Occipital lobe (tissue), 2 donors: ENCODE measurements around the gene SLC35B2. TPM values are rescaled to one million over a fixed set of nuclear protein-coding genes. Genes with fewer than 3 reads are reported as not detected.

Source experiments
- DNase-seq: peaks from one replicate; lab custom pipeline; 2025; lab: John Stamatoyannopoulos, UW
- total RNA-seq: library from RNA; depleted of rRNA; stranded (reverse); fragments of >200 nt; gene quantifications from one replicate; pipeline ENCODE4 v1.2.3, GENCODE V29; 2014

Gene SLC35B2
- total RNA-seq, 1 donor from 2014 or later = 33.1 TPM

DNA sequence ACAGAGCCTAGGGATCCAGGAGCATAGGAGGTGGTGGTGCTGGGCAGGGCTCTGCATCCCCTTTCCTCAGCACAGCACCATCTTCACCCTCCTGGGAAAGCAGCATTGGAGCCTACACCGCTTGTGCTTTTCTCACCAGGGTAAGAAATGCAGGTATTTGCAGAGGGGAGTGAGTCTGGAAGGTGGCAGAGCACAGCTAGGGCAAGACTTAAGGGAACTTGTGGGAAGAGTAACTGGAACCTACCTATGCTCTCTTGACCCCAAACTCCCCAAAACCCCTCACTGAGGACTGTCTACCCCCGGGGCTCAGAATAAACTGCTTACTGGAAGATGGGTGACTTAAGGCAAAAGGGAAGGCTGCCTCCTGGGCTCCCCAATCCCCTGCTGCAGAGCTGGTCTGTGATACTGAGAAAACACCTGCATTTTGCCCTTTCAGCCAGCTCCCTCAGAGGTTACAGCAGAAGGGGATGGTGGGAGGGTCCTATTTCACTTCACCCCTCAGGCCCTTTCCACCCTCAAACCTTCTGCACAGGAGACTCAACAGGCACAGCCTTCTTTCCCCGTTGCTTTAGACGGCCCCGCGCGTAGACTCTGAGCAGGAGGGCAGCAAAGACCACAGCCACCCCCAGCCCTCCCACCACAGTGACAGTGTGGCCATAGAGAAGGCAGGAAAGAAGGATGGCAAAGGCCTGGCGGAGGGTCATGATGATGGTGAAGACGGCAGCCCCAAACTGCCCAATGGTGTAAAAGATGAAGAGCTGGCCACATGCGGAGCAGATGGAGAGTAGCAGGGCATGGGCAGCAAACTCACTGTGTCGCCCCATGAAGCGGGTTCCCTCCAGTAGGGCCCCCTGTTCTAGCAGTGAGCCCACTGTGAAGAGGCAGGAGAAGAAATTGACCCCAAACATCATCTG is 2.9 kb downstream of the SLC35B2 start:
- no peak for DNase-seq

DNA sequence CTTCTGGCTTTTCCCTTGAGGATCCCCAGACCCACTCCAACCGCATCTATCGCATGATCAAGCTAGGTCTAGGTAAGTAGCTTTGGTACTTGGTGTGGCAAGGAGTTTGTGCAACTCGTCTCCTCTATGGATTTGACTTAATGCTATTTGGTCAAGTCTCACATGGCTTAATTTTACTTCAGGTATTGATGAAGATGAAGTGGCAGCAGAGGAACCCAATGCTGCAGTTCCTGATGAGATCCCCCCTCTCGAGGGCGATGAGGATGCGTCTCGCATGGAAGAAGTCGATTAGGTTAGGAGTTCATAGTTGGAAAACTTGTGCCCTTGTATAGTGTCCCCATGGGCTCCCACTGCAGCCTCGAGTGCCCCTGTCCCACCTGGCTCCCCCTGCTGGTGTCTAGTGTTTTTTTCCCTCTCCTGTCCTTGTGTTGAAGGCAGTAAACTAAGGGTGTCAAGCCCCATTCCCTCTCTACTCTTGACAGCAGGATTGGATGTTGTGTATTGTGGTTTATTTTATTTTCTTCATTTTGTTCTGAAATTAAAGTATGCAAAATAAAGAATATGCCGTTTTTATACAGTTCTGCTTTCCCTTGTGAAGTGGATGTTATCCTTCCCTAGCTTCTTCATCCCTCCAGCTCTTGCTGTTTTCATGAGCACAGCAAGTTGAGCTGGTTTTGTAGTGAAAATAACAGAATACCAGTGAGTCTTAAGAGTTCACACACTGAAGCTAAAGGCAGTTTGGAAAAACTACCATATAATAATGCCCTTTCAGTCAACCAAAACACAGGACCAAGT is 3.8 kb downstream of the SLC35B2 start:
- no peak for DNase-seq

- no peak for DNase-seq
Observed at GRCh38 chr6:44251576-44252524, 5.5 kb downstream of the SLC35B2 start.

DNA sequence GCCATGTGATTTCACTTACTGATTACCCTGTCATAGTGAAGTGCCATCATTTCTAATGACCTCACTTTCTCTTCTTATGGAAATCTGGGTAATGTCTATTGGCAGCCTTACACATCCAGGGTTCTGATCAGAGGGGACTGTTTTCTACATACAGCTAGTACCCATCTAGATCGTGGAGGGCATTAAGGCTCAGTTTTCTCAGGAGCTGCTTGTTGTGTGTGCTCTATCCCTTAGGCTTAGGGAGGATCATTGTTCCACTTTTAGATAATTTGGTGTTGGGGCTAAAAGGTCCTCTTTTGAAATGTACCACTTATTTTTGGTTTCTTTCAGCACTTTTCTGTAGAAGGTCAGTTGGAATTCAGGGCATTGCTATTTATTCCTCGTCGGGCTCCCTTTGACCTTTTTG is 6.6 kb downstream of the SLC35B2 start:
- no peak for DNase-seq

GRCh38 chr6:44250067-44250717 is 7.1 kb downstream of the SLC35B2 start:
- no peak for DNase-seq

DNA sequence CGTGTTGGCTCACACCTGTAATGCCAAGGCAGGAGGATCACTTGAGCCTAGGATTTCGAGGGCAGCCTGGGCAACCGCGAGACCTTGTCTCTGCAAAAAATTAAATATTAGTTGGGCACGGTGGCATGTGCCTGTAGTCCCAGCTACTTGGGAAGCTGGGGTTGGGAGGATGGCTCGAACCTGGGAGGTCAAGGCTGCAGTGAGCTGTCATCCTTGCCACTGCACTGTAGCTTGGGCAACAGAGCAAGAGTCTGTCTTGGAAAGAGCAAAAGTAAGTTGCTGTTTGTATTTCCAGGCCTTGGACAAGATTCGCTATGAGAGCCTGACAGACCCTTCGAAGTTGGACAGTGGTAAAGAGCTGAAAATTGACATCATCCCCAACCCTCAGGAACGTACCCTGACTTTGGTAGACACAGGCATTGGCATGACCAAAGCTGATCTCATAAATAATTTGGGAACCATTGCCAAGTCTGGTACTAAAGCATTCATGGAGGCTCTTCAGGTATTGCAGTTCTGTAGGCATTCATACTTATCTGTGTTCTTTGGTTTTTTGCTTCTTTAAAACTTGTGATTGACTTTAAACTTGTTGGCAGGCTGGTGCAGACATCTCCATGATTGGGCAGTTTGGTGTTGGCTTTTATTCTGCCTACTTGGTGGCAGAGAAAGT is 8.1 kb downstream of the SLC35B2 start:
- DNase-seq = no peak

DNA sequence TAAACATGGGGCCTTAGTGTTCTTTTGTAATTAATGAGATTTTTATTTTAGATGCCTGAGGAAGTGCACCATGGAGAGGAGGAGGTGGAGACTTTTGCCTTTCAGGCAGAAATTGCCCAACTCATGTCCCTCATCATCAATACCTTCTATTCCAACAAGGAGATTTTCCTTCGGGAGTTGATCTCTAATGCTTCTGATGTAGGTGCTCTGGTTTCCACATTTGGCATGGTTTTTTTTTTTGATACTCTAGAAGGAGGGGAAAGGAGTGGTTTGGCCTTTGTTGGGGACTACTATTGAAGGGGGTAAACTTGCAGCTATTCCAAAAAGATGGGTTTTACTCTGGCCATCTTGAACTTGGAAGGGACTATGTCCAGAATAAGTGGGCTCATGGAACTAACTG is 8.7 kb downstream of the SLC35B2 start:
- no peak for DNase-seq

- peak; percentile 83 for DNase-seq
Observed at GRCh38 chr6:44247338-44248302, 9.7 kb downstream of the SLC35B2 start.

GRCh38 chr6:44246663-44247337 is 10.5 kb downstream of the SLC35B2 start, which contains the start of gene HSP90AB1:
Gene HSP90AB1, plus strand, starts transcription at chr6:44247101. Its CDS starts 1,529 bp downstream, at chr6:44248630.
- peak; percentile 89 for DNase-seq

DNA sequence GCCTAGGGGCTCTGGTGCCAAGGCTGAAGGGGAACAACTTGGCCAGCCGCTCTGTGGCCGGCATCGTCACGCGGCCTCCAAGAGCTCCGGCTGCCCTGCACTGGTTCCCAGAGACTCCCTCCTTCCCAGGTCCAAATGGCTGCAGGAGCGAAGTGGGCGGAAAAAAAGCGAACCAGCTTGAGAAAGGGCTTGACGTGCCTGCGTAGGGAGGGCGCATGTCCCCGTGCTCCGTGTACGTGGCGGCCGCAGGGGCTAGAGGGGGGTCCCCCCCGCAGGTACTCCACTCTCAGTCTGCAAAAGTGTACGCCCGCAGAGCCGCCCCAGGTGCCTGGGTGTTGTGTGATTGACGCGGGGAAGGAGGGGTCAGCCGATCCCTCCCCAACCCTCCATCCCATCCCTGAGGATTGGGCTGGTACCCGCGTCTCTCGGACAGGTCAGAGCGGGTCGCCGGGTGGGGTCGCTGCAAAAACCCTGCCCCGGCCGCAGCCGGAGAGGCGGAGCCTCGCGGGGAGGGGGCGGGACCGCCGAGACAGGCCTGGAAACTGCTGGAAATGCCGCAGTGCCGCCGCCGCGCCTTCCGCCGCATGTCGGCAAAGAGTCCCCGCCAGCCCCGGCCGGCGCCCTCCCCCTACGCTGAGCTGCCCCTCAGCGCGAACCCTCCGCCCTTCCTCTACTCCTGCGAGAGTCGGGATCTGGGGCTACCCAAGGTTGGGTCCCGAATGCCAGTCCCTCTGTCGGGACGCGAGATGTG is 11.2 kb downstream of the SLC35B2 start:
- peak; percentile 80 for DNase-seq

GRCh38 chr6:44245391-44245911 is 11.9 kb downstream of the SLC35B2 start:
- no peak for DNase-seq

GRCh38 chr6:44243345-44243744 is 14.0 kb downstream of the SLC35B2 start:
- DNase-seq = no peak

GRCh38 chr6:44238687-44239350 is 18.5 kb downstream of the SLC35B2 start:
- DNase-seq = no peak

DNA sequence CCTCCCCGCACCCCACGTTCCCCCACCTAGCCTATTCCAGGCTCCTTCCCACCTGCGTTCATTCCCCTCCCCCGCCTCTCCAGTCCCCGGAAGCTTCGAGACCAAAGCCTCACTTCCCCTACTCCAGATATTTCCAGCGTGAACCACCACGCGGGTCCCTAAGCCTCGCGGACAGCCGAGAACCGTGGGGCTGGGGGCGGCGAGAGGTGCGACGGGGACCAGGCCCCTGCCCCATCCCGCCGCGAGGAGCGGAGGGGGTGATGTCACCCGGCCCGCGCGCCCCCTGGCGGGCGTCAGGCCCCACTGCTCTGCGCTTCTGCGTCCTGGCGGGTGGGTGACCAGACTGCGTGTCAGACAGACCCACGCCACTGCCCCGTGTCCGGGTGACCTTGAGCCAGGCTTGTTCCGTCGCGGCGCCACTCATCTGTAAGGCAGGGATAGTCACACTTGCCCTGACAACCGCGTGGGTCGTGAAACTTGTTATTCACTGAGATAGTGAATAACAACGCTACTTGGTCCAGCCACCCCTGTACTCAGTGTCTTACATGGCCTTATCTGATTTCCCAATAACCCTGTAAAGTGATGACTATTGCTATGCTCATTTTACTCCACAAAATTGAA is 19.4 kb downstream of the SLC35B2 start:
- DNase-seq = peak; percentile 79

DNA sequence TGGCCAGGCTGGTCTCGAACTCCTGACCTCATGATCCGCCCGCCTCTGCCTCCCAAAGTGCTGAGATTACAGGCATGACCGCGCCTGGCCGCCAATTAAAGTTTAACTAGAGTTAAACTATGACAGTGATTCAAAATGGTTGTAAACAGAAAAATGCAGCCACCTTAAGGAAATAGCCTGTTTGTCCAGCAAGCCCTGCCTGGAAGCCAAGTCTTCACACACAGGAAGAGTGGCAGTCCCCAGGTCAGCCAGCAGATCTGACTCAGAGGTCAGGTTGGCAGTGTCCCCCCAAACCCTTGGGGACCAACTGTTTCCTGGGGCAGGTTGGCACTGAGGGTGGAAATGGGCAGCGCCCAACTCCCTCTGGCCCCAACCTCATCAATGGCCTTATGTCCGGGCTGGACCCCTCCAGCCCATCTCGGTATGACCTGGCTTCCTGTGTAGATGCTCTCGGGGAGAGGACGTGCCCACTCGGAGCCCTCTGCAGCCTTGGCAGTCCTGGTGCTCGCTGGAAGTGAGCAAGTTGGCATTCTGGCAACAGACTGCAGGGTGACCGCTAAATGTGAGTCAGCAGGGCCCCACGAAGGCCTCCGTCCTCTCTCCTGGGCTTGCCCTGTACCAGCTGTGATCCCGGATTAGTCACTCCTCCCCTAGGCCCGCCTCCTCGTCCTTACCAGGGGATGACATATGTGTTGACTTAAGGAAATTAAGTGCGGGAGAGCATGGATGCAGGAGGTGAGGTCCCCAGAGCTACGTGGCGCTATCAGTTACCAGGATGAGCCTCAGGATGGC is 20.1 kb downstream of the SLC35B2 start:
- DNase-seq = peak; percentile 86
